Heart left ventricle (tissue), 16 donors: ENCODE results near the gene RRM2. TPM values are rescaled to one million over a fixed set of nuclear protein-coding genes. Genes with fewer than 3 reads are reported as not detected.

Source experiments
- ATAC-seq, 4 donors: fragments of 200-7000 bp; cut with Tn5 transposase; one replicate each; pipeline ENCODE4 v1.9.1; 2020 to 2022; ENCODE audit warnings: moderate library complexity in 4 of 4, mild to moderate bottlenecking in 3 of 4, moderate number of reproducible peaks in 1 of 4
- DNase-seq, 5 donors: peaks; one replicate each; pipeline ENCODE4 v3.0.0-alpha.2; 2020
- H3K27ac ChIP-seq, 12 donors: fragments of 200-600 bp; sonication (generic) in 4 of 12; one replicate each; pipeline versions ENCODE4 v1.5.0 to v1.8.0; 2016 to 2022; ENCODE audit warnings: mild to moderate bottlenecking in 2 of 12
- H3K27me3 ChIP-seq, 9 donors: fragments of 200-600 bp; sonication (generic) in 2 of 9; one replicate each; pipeline versions ENCODE4 v1.5.1 to v1.8.0; 2016 to 2022; ENCODE audit warnings: mild to moderate bottlenecking in 3 of 9
- H3K36me3 ChIP-seq, 9 donors: fragments of 200-600 bp; sonication (generic) in 2 of 9; one replicate each; pipeline versions ENCODE4 v1.5.0 to v1.8.0; 2018 to 2022; ENCODE audit warnings: mild to moderate bottlenecking in 2 of 9
- H3K4me1 ChIP-seq, 12 donors: fragments of 200-600 bp; sonication (generic) in 4 of 12; one replicate each; pipeline versions ENCODE4 v1.5.0 to v1.8.0; 2016 to 2022; ENCODE audit warnings: mild to moderate bottlenecking in 3 of 12
- H3K4me3 ChIP-seq, 12 donors: fragments of 200-600 bp; sonication (generic) in 4 of 12; one replicate each; pipeline versions ENCODE4 v1.5.0 to v1.8.0; 2017 to 2022; ENCODE audit warnings: mild to moderate bottlenecking in 9 of 12, moderate library complexity in 4 of 12
- H3K9me3 ChIP-seq, 12 donors: fragments of 200-600 bp; sonication (generic) in 4 of 12; one replicate each; pipeline versions ENCODE4 v1.5.0 to v1.8.0; 2016 to 2022; ENCODE audit warnings: mild to moderate bottlenecking in 1 of 12
- POLR2A ChIP-seq, 2 donors: fragments of 450-650 bp; IDR thresholded peaks; one replicate each; pipeline ENCODE4 v1.6.1; 2017; ENCODE audit warnings: antibody characterized with exemption in 2 of 2, mild to moderate bottlenecking in 2 of 2, moderate library complexity in 2 of 2
- WGBS, 4 donors: extraction: QIAGEN DNeasy Blood & Tissue Kit in 2 of 4; methylation state at CpG; one replicate each; pipeline versions ENCODE4 v1.1.5 to v1.1.7; 2013 to 2018; 5-methylcytosine and 5-hydroxymethylcytosine counted together
- intact Hi-C, 10 donors: fragments of 100-400 bp; cut with DNase I; formaldehyde crosslinking; loops; one replicate each; pipeline versions ENCODE4 v1.11.1 to v1.14.2; 2022
- polyA plus RNA-seq, 2 donors: library from polyadenylated mRNA; stranded (reverse); fragments of 200-250 nt; gene quantifications; one replicate each; pipeline ENCODE4 v1.2.3, GENCODE V29; 2013
- total RNA-seq, 9 donors: library from RNA; depleted of rRNA in 2 of 9; stranded (reverse); fragments of >200 nt in 2 of 9; fragmentation: NEBNext Ultra II Directional in 3 of 9; extraction: Animal tissue kit (Norgen Biotek cat#: 25700) in 3 of 9; gene quantifications; one replicate each; pipeline versions ENCODE4 v1.1.0 to v1.2.4, GENCODE V29; 2016 to 2023
- TF ChIP-seq, protein P1 (sequence below), 12 donors: fragments of 200-600 bp; sonication (generic) in 4 of 12; IDR thresholded peaks; one replicate each; pipeline versions ENCODE4 v1.5.0 to v1.8.0; 2018 to 2022; ENCODE audit warnings: antibody characterized with exemption in 12 of 12, mild to moderate bottlenecking in 5 of 12
- donor health status: ischemic (EF 13 %, LVEDD 7.1; RV severe dilation, severe dysfunction).
- donor health status: healthy with polysubstance abuse.
- donor health status: DM: no; HTN: yes; CAD: no.
- donor health status: DM: no; HTN: no; CAD: no.
- donor health status: ischemic (EF 25% LVEDD 6.9; RV normal size, moderate dysfunction).
- donor health status: ischemic (EF 25% LVEDD 5.7; RV mildly dilated, moderate dysfunction).
- donor health status: healthy.
- donor health status: DM: yes; HTN: yes; CAD: no.
- donor health status: ischemic (EF 35%, LVEDD 5.7; RV mildly dilated, moderate dysfunction).
- donor health status: nonischemic (EF 11% LVEDD 7.7; RV severe dilation, severe dysfunction).
- donor health status: DM: yes; HTN: yes; CAD: no.
- donor health status: PGD.
- donor health status: ischemic (EF 29% LVEDD 5.4; RV normal size, mild dysfunction).
- donor health status: nonischemic (EF 23%, LVEDD 6.1; RV moderate dilation, normal function).

Gene RRM2
- total and polyA plus RNA-seq, 11 donors = 0.08 to 32.6 (median 1.0) TPM; not detected in 1

DNA sequence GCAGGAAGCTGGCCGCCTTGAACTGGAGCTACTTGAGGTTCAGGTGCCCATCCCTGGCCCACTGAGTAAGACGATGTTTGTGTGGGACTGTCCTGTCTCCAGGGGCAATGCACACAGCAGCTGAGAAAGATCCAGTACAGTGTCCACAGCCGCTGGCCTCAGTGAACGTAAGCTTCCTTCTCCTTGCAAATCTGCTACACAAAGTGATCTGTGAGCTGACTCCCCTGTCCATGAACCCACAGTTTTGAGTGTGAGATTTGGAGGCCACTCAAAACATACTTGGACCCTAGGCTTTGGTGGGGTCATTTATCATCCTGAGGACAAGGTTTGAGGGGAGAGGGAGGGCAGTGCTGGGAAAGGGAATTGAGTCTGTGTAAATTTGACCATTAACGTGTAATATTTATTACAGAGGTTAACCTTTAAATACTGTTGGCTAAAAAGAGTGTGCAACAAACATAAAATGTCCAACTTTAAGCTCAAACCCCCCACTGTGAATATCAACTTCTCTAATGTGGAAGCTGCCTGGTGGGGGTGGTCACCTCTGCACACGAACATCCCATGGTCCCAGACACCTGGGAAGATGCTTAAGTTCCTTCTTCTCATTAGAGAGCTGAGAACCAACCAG, 37.4 kb upstream of the RRM2 start:
- Histone ChIP-seq H3K4me1 (peaks cover 0 to 15% (median 6%) of the 10 kb centered on the region in 12 donors), H3K27me3 (peaks cover 0 to 51% (median 17%) of the 10 kb centered on the region in 9 donors), H3K36me3 (no peaks in the 10 kb centered on the region), H3K4me3 (no peak overlapping the region), H3K27ac (no peak overlapping the region), H3K9me3 (no peaks in the 10 kb centered on the region)
- no peak for ATAC-seq
- WGBS, 4 donors = 68 to 80% (median 73%) methylated on average over 5 to 6 of the region's 6 CpGs
- no peak for TF ChIP-seq POLR2A (IDR thresholded peaks at IDR 0.05)
- TF ChIP-seq, protein P1, sequence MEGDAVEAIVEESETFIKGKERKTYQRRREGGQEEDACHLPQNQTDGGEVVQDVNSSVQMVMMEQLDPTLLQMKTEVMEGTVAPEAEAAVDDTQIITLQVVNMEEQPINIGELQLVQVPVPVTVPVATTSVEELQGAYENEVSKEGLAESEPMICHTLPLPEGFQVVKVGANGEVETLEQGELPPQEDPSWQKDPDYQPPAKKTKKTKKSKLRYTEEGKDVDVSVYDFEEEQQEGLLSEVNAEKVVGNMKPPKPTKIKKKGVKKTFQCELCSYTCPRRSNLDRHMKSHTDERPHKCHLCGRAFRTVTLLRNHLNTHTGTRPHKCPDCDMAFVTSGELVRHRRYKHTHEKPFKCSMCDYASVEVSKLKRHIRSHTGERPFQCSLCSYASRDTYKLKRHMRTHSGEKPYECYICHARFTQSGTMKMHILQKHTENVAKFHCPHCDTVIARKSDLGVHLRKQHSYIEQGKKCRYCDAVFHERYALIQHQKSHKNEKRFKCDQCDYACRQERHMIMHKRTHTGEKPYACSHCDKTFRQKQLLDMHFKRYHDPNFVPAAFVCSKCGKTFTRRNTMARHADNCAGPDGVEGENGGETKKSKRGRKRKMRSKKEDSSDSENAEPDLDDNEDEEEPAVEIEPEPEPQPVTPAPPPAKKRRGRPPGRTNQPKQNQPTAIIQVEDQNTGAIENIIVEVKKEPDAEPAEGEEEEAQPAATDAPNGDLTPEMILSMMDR (IDR thresholded peaks at IDR 0.05) = no peak
- intact Hi-C loops = no loop called here
- DNase-seq = no peak

- TF ChIP-seq, protein P1 (IDR thresholded peaks at IDR 0.05) = no peak
- TF ChIP-seq POLR2A (IDR thresholded peaks at IDR 0.05) = no peak
- no peak for DNase-seq
- Histone ChIP-seq H3K27ac (no peak overlapping the region), H3K4me1 (peaks cover 0 to 10% (median 1%) of the 10 kb centered on the region in 12 donors), H3K36me3 (no peaks in the 10 kb centered on the region), H3K9me3 (no peaks in the 10 kb centered on the region), H3K27me3 (peaks cover 0 to 51% (median 14%) of the 10 kb centered on the region in 9 donors), H3K4me3 (no peak overlapping the region)
- intact Hi-C loops = no loop called here
- 94 to 96% (median 96%) methylated on average over 11 of the region's 11 CpGs for WGBS, 4 donors
- no peak for ATAC-seq
These were observed 36.9 kb upstream of the RRM2 start for GRCh38 chr2:10085668-10086059.

GRCh38 chr2:10086950-10087349, 35.6 kb upstream of the RRM2 start:
- intact Hi-C loops = no loop called here
- Histone ChIP-seq H3K36me3 (no peaks in the 10 kb centered on the region), H3K4me1 (peaks cover 0 to 12% (median 5%) of the 10 kb centered on the region in 12 donors), H3K9me3 (no peaks in the 10 kb centered on the region), H3K27ac (no peak overlapping the region), H3K4me3 (no peak overlapping the region), H3K27me3 (peaks cover 0 to 51% (median 11%) of the 10 kb centered on the region in 9 donors)
- TF ChIP-seq, protein P1 (IDR thresholded peaks at IDR 0.05) = no peak
- no peak for TF ChIP-seq POLR2A (IDR thresholded peaks at IDR 0.05)
- DNase-seq = no peak
- ATAC-seq = no peak
- WGBS, 4 donors = 72 to 84% (median 78%) methylated on average over 4 of the region's 4 CpGs

DNA sequence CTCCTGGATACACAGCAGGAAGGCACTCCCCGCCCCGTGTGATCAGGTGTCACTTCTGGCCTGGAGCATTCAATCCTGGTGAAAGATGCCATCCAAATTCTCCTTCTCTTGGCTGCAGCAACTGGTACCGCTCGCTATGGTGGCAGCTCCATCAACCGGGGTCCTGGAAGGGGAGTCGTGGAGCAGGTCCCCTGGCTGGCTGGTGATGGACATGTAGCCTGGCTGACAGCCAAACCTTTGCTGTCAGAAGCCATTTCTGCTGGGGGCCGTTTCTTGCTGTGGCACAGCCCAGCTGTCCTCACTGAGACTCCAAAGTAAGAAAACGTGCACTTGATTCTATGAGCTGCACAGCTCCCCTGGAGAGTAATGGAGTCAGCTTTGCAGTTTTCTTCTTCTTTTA, 35.2 kb upstream of the RRM2 start:
- Histone ChIP-seq H3K4me3 (no peak overlapping the region), H3K27ac (no peak overlapping the region), H3K27me3 (peaks cover 0 to 48% (median 11%) of the 10 kb centered on the region in 9 donors), H3K9me3 (no peaks in the 10 kb centered on the region), H3K36me3 (no peaks in the 10 kb centered on the region), H3K4me1 (peaks cover 0 to 12% (median 5%) of the 10 kb centered on the region in 12 donors)
- TF ChIP-seq POLR2A (IDR thresholded peaks at IDR 0.05) = no peak
- TF ChIP-seq, protein P1 (IDR thresholded peaks at IDR 0.05) = no peak
- ATAC-seq (no peak), DNase-seq (no peak)
- intact Hi-C loops = no loop called here
- WGBS, 4 donors = 55 to 63% (median 61%) methylated on average over 8 of the region's 8 CpGs
